Activated B cell treated with CpG ODN at 0.5 μM for 24 hours (primary cell): Measurements from ENCODE around the gene MYL4. TPM values are rescaled to one million over a fixed set of nuclear protein-coding genes. Genes with fewer than 3 reads are reported as not detected.

Experiments
- ATAC-seq: fragments of 200-7000 bp; cut with Tn5 transposase; one replicate; pipeline ENCODE4 v1.10.0; 2021; ENCODE audit warnings: low read depth, mild to moderate bottlenecking, moderate library complexity
- CTCF ChIA-PET: fragments of 350-600 bp; sonication (Branson Sonifier 250); formaldehyde crosslinking; loops from one replicate; lab custom pipeline; 2021; ENCODE audit warnings: antibody characterized with exemption; lab: Charles Lee
- POLR2A ChIA-PET: fragments of 350-600 bp; sonication (Branson Sonifier 250); formaldehyde crosslinking; loops from one replicate; lab custom pipeline; 2021; ENCODE audit warnings: antibody characterized with exemption; lab: Charles Lee
- DNase-seq: peaks from one replicate; pipeline ENCODE4 v3.0.0; 2022
- H3K27ac Mint-ChIP-seq: one replicate; pipeline ENCODE4 v1.8.0; 2020; ENCODE audit warnings: mixed read lengths
- H3K27me3 Mint-ChIP-seq: one replicate; pipeline ENCODE4 v1.8.0; 2021; ENCODE audit warnings: mixed read lengths
- H3K36me3 Mint-ChIP-seq: one replicate; pipeline ENCODE4 v1.8.0; 2021; ENCODE audit warnings: low read depth, mixed read lengths
- H3K4me1 Mint-ChIP-seq: one replicate; pipeline ENCODE4 v1.8.0; 2021; ENCODE audit warnings: mixed read lengths
- H3K4me3 Mint-ChIP-seq: one replicate; pipeline ENCODE4 v1.8.0; 2020; ENCODE audit warnings: mild to moderate bottlenecking, mixed read lengths
- H3K9me3 Mint-ChIP-seq: one replicate; pipeline ENCODE4 v1.8.0; 2020; ENCODE audit warnings: mixed read lengths
- intact Hi-C: fragments of 100-400 bp; cut with micrococcal nuclease; formaldehyde crosslinking; loops from one replicate; pipeline ENCODE4 v1.15.1; 2024
- total RNA-seq: library from RNA; stranded (reverse); gene quantifications from 2 replicates; pipeline ENCODE4 v1.2.3, GENCODE V29; 2022
- TF ChIP-seq, protein P1 (sequence below): fragments of 200-600 bp; IDR thresholded peaks from one replicate; pipeline ENCODE4 v1.8.0; 2022; ENCODE audit warnings: antibody characterized with exemption, mild to moderate bottlenecking

The MYL4 gene
- total RNA-seq, 1 donor from 2014 or later: not detected

- CTCF ChIA-PET: interaction anchor here (1.8 to 4.6 kb wide), 3 partner anchors 80 to 93 kb away, joined by 7 to 129 read pairs (median 8); partner anchors contain the start of gene EFCAB13
- Mint-ChIP-seq H3K27ac (no peak overlapping the region), H3K4me3 (no peak overlapping the region), H3K9me3 (no peaks in the 10 kb centered on the region), H3K36me3 (no peaks in the 10 kb centered on the region), H3K27me3 (no peaks in the 10 kb centered on the region), H3K4me1 (peaks cover 26% of the 10 kb centered on the region)
- POLR2A ChIA-PET: interaction anchor here (0.9 to 1.9 kb wide), 2 partner anchors 24 to 84 kb away, joined by 3 to 17 read pairs; no protein-coding TSS in a partner anchor
- intact Hi-C loops: loop anchor here (2.0 kb wide), 1 partner anchor 55 kb away; no protein-coding TSS in a partner anchor
- DNase-seq (no peak), ATAC-seq (no peak)
- TF ChIP-seq, protein P1, sequence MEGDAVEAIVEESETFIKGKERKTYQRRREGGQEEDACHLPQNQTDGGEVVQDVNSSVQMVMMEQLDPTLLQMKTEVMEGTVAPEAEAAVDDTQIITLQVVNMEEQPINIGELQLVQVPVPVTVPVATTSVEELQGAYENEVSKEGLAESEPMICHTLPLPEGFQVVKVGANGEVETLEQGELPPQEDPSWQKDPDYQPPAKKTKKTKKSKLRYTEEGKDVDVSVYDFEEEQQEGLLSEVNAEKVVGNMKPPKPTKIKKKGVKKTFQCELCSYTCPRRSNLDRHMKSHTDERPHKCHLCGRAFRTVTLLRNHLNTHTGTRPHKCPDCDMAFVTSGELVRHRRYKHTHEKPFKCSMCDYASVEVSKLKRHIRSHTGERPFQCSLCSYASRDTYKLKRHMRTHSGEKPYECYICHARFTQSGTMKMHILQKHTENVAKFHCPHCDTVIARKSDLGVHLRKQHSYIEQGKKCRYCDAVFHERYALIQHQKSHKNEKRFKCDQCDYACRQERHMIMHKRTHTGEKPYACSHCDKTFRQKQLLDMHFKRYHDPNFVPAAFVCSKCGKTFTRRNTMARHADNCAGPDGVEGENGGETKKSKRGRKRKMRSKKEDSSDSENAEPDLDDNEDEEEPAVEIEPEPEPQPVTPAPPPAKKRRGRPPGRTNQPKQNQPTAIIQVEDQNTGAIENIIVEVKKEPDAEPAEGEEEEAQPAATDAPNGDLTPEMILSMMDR: no peak
These were observed 22.7 kb downstream of the MYL4 start for GRCh38 chr17:47231866-47232265.

DNA sequence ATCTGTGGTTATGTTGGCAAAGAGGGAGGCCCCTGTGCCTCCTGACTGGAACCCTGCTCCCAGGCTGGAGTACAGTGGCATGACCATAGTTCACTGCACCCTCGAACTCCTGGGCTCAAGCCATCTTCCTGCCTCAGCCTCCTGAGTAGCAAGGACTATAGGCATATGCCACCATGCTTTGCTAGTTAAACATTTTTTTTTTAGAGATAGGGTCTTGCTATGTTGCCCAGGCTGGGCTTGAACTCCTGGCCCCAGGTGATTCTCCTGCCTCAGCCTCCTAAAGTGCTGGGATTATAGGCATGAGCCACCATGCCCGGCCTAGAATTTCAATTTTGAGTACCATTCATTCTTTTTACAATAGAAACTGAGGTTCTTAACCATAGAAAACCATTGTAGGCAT is 23.3 kb downstream of the MYL4 start:
- no peak for DNase-seq
- Mint-ChIP-seq H3K9me3 (no peaks in the 10 kb centered on the region), H3K36me3 (no peaks in the 10 kb centered on the region), H3K4me1 (peaks cover 26% of the 10 kb centered on the region), H3K4me3 (no peak overlapping the region), H3K27ac (no peak overlapping the region), H3K27me3 (no peaks in the 10 kb centered on the region)
- intact Hi-C loops: no loop called here
- no peak for ATAC-seq
- CTCF ChIA-PET: interaction anchor here (0.8 to 4.6 kb wide), 2 partner anchors 83 kb away, joined by 3 to 129 read pairs; no protein-coding TSS in a partner anchor
- POLR2A ChIA-PET: no interaction called here
- TF ChIP-seq, protein P1: no peak

DNA sequence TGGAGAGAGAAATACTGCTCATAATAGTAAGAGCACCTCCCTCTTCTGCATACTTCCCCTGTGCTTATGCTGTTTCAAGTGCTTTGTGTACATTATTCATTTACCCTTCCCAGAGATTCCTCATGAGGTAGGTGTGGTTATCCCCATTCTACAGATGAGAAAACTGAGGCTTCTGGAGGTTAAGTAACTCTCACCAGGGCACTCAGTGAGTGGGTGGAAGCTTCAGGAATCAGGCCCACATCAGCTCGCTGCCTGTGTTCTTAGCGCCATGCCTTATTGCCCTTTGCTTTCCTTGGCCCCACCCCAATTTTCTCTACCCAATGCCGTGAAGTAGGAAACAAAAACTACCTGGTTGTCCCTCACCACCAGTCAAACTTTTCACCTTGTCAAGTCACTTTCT is 26.4 kb downstream of the MYL4 start:
- TF ChIP-seq, protein P1: no peak
- CTCF ChIA-PET: no interaction called here

DNA sequence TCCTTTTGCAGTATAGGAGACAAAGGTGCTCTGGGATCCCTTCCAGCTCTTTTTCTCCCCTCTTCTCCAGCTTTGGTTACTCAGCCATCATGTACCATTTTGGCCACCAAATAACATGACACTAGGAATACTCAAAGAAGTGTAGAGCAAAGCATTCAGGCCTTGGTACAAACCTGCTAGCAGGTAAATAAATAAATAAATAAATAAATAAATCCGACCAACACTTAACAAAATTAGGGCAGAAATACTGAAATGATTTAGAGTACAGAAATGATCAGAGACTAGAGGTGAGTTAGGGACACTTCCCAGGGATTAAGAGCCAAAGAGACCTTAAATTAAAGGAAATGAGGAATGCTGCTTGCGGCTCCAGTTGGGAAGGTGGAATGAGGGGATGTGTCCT is 26.8 kb downstream of the MYL4 start:
- TF ChIP-seq, protein P1: no peak
- ATAC-seq (no peak), DNase-seq (no peak)
- H3K4me1 Mint-ChIP-seq: peaks cover 26% of the 10 kb centered on the region
- H3K9me3 Mint-ChIP-seq: no peaks in the 10 kb centered on the region
- ChIA-PET POLR2A (no interaction called here), CTCF (no interaction called here)
- no peaks in the 10 kb centered on the region for H3K27me3 Mint-ChIP-seq
- no peak overlapping the region for H3K4me3 Mint-ChIP-seq
- H3K27ac Mint-ChIP-seq: no peak overlapping the region
- intact Hi-C loops: no loop called here
- no peaks in the 10 kb centered on the region for H3K36me3 Mint-ChIP-seq

More for the DNA sequence above, 26.4 kb downstream of the MYL4 start:
- DNase-seq (no peak), ATAC-seq (no peak)
- POLR2A ChIA-PET: no interaction called here
- Mint-ChIP-seq H3K9me3 (no peaks in the 10 kb centered on the region), H3K27me3 (no peaks in the 10 kb centered on the region), H3K4me3 (no peak overlapping the region), H3K36me3 (no peaks in the 10 kb centered on the region), H3K4me1 (peaks cover 26% of the 10 kb centered on the region), H3K27ac (no peak overlapping the region)
- intact Hi-C loops: no loop called here

- H3K9me3 Mint-ChIP-seq: no peaks in the 10 kb centered on the region
- DNase-seq (no peak), ATAC-seq (no peak)
- ChIA-PET CTCF (interaction anchor here (1.2 kb wide), 1 partner anchor 12 kb away, joined by 3 read pairs; no protein-coding TSS in a partner anchor), POLR2A (interaction anchor here (0.6 kb wide), 1 partner anchor 11 kb away, joined by 4 read pairs; no protein-coding TSS in a partner anchor)
- no peak overlapping the region for H3K4me3 Mint-ChIP-seq
- H3K4me1 Mint-ChIP-seq: peaks cover 18% of the 10 kb centered on the region
- H3K27me3 Mint-ChIP-seq: no peaks in the 10 kb centered on the region
- TF ChIP-seq, protein P1: no peak
- intact Hi-C loops: no loop called here
- no peak overlapping the region for H3K27ac Mint-ChIP-seq
- H3K36me3 Mint-ChIP-seq: no peaks in the 10 kb centered on the region
These were observed 28.7 kb downstream of the MYL4 start for GRCh38 chr17:47237841-47238240.
